ENCODE data around the gene SETD3. TPM values are rescaled to one million over a fixed set of nuclear protein-coding genes. Genes with fewer than 3 reads are reported as not detected.

The SETD3 gene
- polyA plus RNA-seq, 3 donors, result 19.8 to 45.5 (median 37.8) TPM

DNA sequence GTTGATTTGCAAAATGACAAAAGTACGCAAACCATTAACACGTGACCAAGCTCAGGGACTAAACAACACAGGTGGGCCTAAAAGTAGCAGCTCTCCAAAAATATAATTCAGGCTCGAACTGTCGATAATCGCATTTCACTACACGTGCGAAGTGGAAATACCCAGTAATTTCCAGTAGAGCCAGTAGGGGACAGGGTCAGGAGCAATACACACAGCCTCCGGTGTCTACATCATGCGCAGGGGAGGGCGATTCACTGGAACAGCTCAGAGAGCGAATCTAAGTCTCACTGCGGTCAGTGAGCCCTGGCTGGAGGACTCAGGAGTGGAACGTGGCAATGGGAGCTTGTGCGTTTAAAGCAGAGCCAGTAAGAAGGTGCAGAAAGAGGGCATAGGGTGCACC, 40.4 kb downstream of the SETD3 start:
- no peak overlapping the region for H3K27ac ChIP-seq (ENCODE audit: low read depth, low read length)
- WGBS, 3 donors, result 90 to 97% (median 92%) methylated on average over 14 of the region's 14 CpGs

DNA sequence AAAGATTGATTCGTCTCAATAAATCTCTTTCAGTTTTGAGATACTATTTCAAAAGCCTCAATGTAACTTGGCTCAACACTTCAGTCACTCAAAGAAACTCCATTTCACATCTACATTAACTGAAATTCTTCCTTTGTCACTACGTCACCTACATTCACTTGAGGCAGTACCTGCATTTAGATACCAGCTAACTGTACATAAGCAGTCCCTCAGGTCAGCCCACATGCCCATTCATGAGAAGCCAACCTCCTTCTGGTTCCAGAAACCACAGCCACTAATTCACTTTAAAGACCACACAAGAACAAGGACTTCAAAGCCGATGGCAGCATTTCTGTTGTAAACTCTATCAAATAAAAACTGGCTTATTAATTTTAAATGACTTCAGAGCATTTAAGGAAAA, 43.0 kb downstream of the SETD3 start:
- no peak overlapping the region for H3K27ac ChIP-seq (ENCODE audit: low read depth, low read length)
- 61 to 95% (median 82%) methylated on average over 3 of the region's 3 CpGs for WGBS, 3 donors

- no peak overlapping the region for H3K27ac ChIP-seq (ENCODE audit: low read depth, low read length)
- WGBS, 3 donors, result 75 to 82% (median 76%) methylated on average over 14 of the region's 14 CpGs
Observed at GRCh38 chr14:99436247-99437180, 44.1 kb downstream of the SETD3 start.

GRCh38 chr14:99435327-99435726, 45.3 kb downstream of the SETD3 start:
- WGBS, 3 donors, result 30 to 88% (median 80%) methylated on average over 4 of the region's 4 CpGs
- no peak overlapping the region for H3K27ac ChIP-seq (ENCODE audit: low read depth, low read length)

- 81 to 89% (median 88%) methylated on average over 1 of the region's 1 CpG for WGBS, 3 donors
- H3K27ac ChIP-seq (ENCODE audit: low read depth, low read length), result no peak overlapping the region
Observed at GRCh38 chr14:99432485-99432884, 48.2 kb downstream of the SETD3 start.

- WGBS, 3 donors, result 26 to 60% (median 54%) methylated on average over 3 of the region's 3 CpGs
- no peak overlapping the region for H3K27ac ChIP-seq (ENCODE audit: low read depth, low read length)
Observed at GRCh38 chr14:99431986-99432385, 48.7 kb downstream of the SETD3 start.

- WGBS, 3 donors, result 30 to 64% (median 59%) methylated on average over 7 of the region's 7 CpGs
- H3K27ac ChIP-seq (ENCODE audit: low read depth, low read length), result no peak overlapping the region
Observed at GRCh38 chr14:99430491-99430890, 50.2 kb downstream of the SETD3 start.

- 68 to 87% (median 82%) methylated on average over 11 of the region's 11 CpGs for WGBS, 3 donors
Observed at GRCh38 chr14:99427632-99428300, 52.9 kb downstream of the SETD3 start.

GRCh38 chr14:99426813-99427346, 53.8 kb downstream of the SETD3 start:
- WGBS, 3 donors, result 83 to 95% (median 89%) methylated on average over 12 of the region's 12 CpGs
- no peak overlapping the region for H3K27ac ChIP-seq (ENCODE audit: low read depth, low read length)

More at GRCh38 chr14:99427632-99428300, 52.9 kb downstream of the SETD3 start:
- no peak overlapping the region for H3K27ac ChIP-seq (ENCODE audit: low read depth, low read length)

GRCh38 chr14:99426265-99426664, 54.4 kb downstream of the SETD3 start:
- no peak overlapping the region for H3K27ac ChIP-seq (ENCODE audit: low read depth, low read length)
- WGBS, 3 donors, result 71 to 87% (median 75%) methylated on average over 3 of the region's 3 CpGs

DNA sequence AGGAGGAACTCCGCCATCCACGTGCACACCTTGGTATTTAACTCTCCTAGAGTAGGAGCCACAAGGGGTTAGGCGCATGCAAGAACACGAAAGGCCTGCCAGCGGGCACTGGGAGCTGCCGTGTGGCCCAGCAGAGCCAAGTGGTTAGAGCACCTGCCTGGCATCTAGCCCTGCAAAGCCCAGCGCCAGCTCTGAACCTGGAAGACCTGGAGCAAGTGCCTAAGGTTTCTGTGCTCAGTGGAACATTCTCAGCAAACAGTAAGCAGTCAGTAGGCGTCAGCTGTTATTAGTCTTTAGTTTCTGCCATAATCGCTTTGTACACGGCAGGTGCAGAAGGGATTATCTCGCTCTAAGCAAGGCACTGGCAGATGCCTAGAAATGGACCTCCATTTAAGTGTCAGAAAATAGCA, 55.4 kb downstream of the SETD3 start:
- WGBS, 3 donors, result 54 to 94% (median 93%) methylated on average over 11 of the region's 11 CpGs
- no peak overlapping the region for H3K27ac ChIP-seq (ENCODE audit: low read depth, low read length)

DNA sequence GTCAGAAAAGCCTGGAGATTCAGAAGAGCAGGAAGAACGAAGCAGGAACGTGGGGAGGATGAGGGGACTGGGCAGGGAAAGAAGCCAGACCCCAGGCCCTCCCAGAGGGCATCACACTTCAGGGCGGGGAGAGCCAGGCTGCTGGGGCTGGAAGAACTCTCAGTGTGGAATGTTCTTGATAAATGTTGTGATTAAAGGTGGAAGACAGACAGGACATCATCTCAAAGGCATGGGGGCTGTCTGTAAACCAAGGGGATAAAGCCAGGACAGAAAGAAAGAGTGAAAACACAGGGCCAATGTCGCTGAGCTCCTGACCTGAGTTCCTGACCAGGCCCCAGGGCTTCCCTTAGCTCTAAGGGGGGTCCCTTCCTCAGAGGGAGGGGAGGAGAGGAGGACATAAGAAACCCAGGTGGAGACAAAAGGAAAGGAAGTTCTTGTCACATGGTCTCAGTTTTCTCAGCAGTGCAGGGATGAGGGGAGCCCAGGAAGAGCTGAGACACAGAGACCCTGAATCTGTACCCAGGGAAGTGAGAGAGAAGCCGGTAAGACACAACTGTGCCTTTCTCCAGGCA, 56.3 kb downstream of the SETD3 start:
- 70 to 91% (median 77%) methylated on average over 5 of the region's 5 CpGs for WGBS, 3 donors
- no peak overlapping the region for H3K27ac ChIP-seq (ENCODE audit: low read depth, low read length)

- WGBS, 3 donors, result 95 to 97% (median 97%) methylated on average over 1 of the region's 1 CpG
Observed at GRCh38 chr14:99423434-99423833, 57.2 kb downstream of the SETD3 start.

GRCh38 chr14:99422228-99423010, 58.2 kb downstream of the SETD3 start:
- 72 to 93% (median 89%) methylated on average over 7 of the region's 7 CpGs for WGBS, 3 donors
- no peak overlapping the region for H3K27ac ChIP-seq (ENCODE audit: low read depth, low read length)

More at GRCh38 chr14:99423434-99423833, 57.2 kb downstream of the SETD3 start:
- no peak overlapping the region for H3K27ac ChIP-seq (ENCODE audit: low read depth, low read length)

- 66 to 85% (median 77%) methylated on average over 4 to 6 of the region's 6 CpGs for WGBS, 3 donors
- no peak overlapping the region for H3K27ac ChIP-seq (ENCODE audit: low read depth, low read length)
Observed at GRCh38 chr14:99420711-99421110, 59.9 kb downstream of the SETD3 start.

GRCh38 chr14:99419905-99420304, 60.8 kb downstream of the SETD3 start:
- H3K27ac ChIP-seq (ENCODE audit: low read depth, low read length), result no peak overlapping the region
- 90 to 96% (median 94%) methylated on average over 4 of the region's 4 CpGs for WGBS, 3 donors

DNA sequence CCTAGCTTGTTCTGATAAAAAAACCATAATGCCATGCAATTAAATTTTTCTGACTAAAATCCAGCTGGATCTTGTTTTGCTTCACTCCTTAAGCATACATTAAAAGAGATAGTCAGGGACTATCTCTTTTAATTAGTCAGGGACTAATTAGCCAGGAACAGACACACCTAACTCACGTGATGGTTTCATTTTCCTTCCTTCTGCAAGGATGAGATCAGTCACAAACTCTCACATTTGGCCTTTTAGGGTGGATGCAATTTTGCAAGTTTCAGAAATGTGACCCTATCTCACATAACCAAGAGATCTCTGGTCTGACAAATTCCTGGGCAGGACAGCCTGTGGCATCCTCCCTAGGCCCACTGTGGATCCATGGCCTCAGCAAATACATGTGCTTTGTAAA, 62.4 kb downstream of the SETD3 start:
- H3K27ac ChIP-seq (ENCODE audit: low read depth, low read length), result no peak overlapping the region
- WGBS, 3 donors, result 43 to 74% (median 47%) methylated on average over 1 of the region's 1 CpG

- H3K27ac ChIP-seq (ENCODE audit: low read depth, low read length), result no peak overlapping the region
- WGBS, 3 donors, result 93 to 95% (median 93%) methylated on average over 5 of the region's 5 CpGs
Observed at GRCh38 chr14:99416909-99417308, 63.8 kb downstream of the SETD3 start.

Data from adipose tissue (tissue), 3 donors.